Measurements from ENCODE around the gene PARVG.

The PARVG gene

DNA sequence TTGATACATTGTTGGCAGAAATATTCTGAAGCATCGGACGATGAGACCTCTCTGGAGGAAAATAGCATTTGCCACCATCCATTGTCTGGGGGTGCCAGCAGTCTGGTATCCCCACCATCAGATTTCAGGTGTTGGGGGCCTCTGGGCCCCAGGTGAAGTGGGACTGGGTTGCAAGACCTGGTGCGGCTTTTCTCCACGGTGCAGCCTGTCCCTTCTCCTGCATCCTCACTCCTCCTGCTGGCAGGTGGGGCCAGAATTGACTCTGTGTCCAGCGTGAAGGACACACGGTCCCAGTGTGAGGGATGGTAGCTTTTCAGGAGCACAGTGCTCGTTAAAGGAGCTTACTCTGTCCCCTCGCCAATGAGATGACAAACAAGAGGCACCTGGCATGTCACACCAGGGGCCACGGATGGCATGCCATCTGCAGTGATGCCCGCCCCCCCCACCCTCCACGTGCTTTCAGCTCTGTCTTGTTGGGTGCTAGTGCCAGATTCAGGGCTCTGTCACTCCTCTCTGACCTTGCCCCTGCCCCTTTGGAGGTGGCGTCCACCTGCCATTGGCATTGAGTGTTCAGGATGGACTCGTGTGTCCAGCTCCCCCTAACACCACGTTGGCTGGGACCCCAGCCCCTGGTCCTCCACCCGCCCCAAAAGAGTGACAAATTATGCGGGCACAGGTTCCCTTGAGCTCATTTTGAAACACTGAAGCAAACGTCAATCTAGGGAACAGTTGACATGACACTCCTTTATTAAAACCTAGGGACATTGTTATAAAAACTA, 62.4 kb downstream of the PARVG start:
- no peak for DNase-seq (ENCODE audit: low spot score)

DNA sequence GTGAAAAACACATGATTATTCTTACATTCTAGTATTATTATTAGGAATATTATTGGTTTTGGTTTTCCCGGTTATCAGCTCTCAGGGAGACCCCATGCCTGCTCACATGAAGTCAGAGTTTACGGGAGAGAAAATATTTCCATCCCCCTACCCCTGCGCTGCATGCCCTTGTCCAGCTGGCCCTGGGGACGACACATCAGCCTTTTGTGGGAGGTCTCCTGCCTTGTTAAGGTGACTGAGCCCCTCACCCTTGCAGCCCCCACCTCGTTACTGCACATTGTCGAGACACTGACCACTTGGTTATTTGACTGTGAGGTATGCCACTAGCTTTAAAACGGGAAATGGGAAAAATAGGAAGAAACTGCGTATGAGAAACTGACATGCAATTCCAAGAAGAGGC, 63.0 kb downstream of the PARVG start:
- DNase-seq (ENCODE audit: low spot score): no peak

DNA sequence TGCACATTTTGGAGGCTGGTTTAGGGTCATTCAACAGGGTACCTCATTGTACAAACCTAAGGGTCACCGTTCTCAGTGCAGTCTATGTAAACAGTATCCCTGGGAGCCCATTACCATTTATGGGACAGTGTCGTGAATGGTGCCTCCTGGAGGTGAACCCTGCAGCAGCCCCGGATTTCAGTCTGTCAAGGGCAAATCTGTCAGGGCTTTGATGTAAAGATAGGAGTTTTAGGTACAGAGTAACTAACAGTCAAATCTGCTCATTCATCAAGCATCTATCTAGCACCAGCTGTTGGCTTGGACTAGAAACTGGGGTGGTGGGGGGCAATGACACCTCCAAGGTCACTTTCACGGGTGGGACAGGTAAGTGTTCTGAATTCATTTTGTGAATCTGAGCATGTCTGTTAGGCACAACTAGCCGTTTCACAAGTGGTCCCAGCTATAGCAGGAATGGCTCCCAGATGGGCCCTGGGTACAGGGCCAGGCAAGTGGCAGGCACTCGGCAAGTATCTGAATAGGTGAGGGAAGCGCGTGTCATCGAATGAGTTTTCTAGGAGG, 63.6 kb downstream of the PARVG start:
- DNase-seq (ENCODE audit: low spot score): no peak

DNA sequence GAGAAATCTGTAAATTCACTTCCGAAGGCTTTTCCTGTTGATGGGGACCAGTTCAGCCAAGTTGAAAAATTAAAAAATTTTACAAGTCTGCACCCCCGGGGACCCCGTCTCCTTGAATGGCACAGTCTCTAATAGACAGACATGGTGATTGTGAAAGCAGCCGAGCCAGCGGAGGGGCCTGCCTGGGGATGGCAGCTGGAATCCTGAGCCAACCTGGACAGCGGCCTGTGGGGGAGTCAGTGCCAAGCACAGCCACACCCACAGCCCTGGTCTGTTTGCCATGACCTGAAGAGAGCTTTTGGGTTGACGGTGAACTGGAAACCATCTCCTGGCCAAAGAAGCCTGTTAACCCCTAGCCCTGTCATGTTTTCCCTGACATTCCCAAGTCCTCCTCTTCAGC, 64.7 kb downstream of the PARVG start:
- no peak for DNase-seq (ENCODE audit: low spot score)

DNA sequence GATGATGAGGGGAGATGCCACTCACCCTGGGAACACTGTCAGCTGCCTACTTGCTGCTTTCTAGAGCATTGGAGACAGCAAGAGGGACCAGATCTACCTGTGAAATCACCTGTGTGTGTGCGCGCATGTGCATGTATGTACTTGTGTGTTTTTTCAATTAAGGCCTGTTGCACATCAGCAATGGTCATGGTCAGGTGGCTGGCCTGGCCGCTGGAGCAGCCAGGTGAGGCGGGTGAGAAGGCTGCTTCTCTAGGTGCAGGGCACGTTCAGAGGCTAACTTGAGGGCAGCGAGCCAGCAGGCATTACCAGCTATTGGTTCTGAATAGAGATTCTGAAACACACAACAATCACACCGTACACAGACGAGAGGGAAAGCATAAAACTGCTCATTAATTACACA, 65.1 kb downstream of the PARVG start:
- DNase-seq (ENCODE audit: low spot score): no peak

DNA sequence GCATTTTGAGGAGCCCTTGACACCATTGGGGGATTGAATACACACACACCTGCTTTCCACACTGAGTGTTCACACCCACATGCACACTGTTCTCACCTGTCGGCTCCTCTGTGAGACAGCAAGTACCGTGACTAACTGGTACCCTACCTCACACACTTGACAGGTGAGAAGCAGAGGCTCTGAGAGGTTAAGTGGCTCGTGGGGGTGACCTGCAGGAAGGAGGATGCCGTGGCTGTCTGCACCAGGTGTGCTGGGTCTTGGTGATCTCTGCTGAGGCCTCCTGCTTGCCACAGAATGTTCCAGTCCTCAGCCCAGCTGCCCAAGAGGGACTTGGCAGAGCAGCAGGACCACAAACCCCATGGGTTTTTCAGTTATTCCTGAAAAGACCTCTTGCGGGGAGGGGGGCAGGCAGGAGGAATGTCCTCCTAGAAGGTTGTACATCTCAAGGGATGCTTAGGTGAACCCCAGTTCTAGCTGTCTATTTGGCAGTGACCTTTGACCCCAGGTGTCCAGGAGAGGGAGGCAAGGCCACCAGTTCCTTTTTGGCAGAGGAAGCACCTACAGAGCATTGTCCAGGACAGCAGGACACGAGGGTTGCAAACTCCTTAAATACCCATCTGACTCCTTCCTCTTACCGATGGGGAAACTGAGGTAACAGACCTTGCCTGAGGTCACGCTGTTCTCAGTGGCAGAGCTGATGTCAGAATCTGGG, 66.0 kb downstream of the PARVG start:
- no peak for DNase-seq (ENCODE audit: low spot score)

DNA sequence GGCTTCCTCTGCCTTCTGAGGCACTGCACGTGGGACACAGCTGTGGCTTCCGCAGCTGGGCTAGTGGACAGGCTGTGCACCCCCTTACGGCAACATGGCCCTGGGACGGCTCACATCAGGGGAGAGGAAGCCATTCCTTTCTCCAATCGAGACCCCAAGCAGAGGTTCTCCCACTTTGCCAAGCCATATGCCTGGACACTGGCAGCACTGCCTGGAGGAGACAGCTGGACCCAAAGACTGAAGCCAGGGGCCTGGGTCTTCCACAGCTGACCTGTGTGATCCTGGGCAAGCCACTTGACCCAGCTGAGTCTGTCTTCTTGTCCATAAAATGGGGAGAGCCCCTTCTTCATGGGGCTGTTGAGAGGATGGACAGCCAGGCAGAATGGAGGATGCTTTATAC, 66.6 kb downstream of the PARVG start:
- no peak for DNase-seq (ENCODE audit: low spot score)

DNA sequence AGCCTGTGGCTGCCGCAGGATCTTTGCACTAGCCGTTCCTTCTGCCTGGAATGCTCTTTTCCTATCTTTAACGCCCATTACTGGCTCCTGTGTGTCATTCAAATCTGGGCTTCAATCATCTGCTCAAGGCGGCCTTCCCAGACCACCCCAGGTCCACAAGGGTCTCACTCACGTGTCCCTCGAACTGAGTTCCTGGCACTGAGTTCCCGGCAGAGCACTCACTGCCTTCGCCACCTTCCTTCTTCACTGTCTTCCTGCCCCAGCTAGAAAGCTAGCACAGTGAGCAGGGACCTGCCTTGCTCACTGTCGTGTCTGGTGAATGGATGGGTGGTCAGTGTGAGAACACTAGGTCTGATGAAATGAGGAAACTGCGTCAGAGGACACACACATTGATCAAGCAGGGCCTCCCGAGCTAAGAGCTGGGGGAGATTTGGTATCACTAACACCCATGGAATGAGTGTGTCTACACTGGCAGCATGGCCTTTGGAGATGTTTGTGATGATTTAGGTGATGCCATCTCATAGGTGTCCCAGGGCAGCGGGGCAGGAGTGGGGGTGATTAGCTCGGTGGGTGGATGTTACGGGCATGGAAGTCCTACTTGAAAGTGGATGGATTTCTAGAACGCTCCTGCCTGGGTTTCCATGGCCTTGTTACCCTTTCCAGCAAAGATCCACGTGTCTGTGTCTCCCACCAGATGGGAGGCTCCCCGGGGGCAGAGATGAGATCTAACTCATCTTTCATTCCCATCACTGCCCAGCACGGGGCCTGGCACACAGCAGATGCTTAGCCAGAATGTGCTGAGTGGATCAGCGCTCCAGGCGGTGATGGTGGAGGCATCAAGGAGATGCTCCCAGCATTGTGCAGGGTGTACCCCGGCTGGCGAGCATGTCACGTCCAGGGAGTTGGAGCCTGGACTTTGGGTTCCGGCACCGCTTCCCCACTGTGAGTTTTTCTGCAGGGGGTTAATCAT, 67.5 kb downstream of the PARVG start:
- no peak for DNase-seq (ENCODE audit: low spot score)

DNA sequence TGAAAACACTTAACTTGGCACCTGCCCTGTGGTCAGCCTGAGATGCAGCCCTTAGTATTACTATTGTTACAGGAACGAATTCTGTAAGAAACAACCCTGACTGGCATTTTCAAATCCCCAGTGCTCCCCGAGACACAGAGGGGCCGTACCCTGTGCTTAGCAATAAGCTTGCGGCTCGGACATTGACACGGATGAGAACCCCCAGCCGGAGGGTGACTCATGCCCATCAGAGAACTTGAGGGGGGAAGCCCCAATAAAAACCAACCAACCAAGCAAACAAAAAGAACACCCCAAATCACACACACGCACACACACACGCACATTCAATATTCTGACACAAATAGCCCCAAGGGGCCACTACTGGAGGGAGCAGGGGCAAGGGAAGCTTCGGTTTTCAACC, 68.2 kb downstream of the PARVG start:
- DNase-seq (ENCODE audit: low spot score): no peak

DNA sequence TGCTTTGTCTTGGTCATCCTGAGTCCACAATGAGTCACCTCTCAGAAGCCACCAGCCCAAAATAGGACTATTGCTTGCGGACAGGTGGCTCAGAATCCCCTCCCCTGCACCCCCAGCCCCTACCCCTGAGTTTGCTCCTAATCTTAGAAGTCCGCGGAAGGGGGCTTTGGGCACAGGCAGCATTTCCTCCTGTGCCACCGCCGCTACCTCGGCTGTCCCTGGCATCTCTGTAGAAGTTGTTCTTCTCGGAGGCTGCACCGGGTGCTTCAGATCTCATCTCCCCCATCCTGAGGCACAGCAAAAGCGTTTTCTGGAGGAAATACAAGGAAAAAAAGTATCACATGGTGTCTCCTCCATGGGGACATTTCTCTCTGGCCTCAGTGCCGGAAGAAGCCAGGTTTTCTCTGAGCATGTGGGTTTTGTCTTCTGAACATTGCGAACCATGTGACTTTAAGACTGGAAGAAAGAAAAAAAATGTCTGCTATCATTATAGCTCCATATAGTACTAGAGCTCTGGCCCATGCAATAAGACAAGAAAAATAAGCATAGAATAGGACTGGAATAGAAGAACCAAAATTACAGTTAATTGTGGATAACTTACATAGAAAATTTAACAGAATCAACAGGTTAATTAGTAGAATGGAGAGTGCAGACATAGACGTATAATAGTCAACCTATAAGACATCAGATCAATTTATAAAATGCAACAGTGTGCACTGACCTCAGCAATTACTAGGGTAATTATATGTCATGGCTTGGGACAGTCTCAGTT, 68.8 kb downstream of the PARVG start:
- no peak for DNase-seq (ENCODE audit: low spot score)

DNA sequence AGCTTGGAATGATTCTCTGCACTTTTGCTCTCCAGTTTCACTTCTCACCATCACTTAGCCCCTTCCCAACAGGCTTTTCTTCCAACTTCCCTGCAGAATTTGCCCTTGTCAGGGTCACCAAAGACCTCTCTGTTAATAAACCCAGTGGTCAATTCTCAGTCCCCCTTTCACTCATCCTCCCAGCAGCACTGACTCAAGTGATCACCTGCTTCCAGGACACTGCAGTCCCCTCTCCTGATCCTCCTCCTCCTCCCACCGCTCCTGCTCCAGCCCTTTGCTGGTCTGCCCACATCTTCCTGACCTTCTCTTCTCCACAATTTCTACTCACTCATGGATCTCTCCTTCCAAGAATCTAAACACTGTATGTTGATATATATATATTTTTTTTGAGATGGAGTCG, 74.1 kb downstream of the PARVG start:
- no peak for DNase-seq (ENCODE audit: low spot score)

DNA sequence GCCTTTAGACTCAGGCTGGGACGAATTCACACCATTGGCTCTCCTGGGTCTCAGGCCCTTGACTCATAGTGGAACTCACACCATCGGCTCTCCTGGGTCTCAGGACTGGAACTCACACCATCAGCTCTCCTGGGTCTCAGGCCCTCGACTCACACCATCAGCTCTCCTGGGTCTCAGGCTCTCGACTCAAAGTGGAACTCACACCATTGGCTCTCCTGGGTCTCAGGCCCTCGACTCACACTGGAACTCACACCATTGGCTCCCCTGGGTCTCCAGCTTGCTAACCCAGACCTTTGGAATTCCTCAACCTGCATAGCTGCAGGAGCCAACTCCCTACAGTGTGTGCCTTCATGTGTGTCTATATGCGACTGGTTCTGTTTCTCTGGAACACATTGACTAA, 75.4 kb downstream of the PARVG start:
- no peak for DNase-seq (ENCODE audit: low spot score)

DNA sequence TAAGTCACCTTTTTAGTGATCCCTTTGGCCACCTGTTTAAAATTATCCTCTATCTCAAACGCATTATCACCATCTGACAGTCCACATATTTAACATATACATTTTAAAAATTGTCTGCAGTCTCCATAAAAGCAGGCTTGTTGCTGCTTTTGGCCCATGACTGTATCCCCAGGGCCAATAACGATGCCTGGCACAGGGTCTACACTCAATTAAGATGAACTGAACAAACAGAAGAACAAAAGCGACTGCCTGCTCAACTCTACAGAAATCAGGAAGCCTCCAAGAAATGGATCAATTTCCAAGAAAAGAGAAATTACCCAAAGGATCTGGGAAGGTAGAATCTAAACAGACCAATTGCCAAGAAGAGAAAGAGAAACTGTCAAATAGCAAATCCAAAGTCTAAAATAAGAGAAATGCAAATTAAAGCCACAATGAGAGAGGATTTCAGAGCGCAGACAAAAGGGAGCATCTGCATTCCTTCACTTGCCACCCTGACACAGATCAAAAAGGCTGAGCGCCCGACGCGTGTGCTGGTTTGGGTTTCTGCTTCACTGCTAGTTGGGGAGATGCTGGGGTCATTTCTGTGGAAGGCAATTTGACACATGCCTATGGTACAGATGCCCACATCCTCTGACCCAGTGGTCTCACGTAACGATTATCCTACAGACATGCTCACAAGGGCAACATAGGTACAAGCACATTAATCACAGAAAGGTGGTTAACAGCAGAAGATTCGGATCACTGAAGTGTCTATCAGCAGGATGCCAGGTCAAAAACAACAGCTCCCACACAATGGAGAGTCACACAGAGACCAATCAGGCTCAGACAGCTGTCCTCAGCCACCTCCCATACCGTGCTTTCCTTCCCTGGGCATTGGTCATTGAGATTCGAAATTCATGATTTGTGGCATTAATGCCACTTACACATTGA, 76.1 kb downstream of the PARVG start:
- DNase-seq (ENCODE audit: low spot score): no peak
